Stimulated activated naive CD8-positive, alpha-beta T cell treated with anti-CD3 and anti-CD28 coated beads, Interleukin-15, Interleukin-2, amounts not matched to agents 100 ng/mL and 50 ng/mL, for 24 hours (primary cell): ENCODE results near the gene TIGIT.

Source experiments
- H3K27ac Mint-ChIP-seq: one replicate; pipeline ENCODE4 v1.8.0; 2021; ENCODE audit warnings: mild to moderate bottlenecking, mixed read lengths
- H3K27me3 Mint-ChIP-seq: one replicate; pipeline ENCODE4 v1.8.0; 2021; ENCODE audit warnings: mixed read lengths
- H3K36me3 Mint-ChIP-seq: one replicate; pipeline ENCODE4 v1.8.0; 2021; ENCODE audit warnings: low read depth, mixed read lengths
- H3K4me1 Mint-ChIP-seq: one replicate; pipeline ENCODE4 v1.8.0; 2021; ENCODE audit warnings: low read depth, mixed read lengths
- H3K4me3 Mint-ChIP-seq: one replicate; pipeline ENCODE4 v1.8.0; 2021; ENCODE audit warnings: mild to moderate bottlenecking, mixed read lengths
- H3K9me3 Mint-ChIP-seq: one replicate; pipeline ENCODE4 v1.8.0; 2021; ENCODE audit warnings: mixed read lengths

TIGIT gene

GRCh38 chr3:114329823-114330222, 36.0 kb downstream of the TIGIT start:
- Mint-ChIP-seq H3K4me1 (peaks cover 99% of the 10 kb centered on the region), H3K4me3 (no peak overlapping the region), H3K9me3 (peaks cover 7% of the 10 kb centered on the region), H3K27ac (peak overlapping the region; percentile 99), H3K36me3 (peaks cover 29% of the 10 kb centered on the region), H3K27me3 (no peaks in the 10 kb centered on the region)

GRCh38 chr3:114331007-114331406, 37.2 kb downstream of the TIGIT start:
- Mint-ChIP-seq H3K27me3 (no peaks in the 10 kb centered on the region), H3K9me3 (peaks cover 7% of the 10 kb centered on the region), H3K27ac (peak overlapping the region; percentile 95), H3K4me1 (peaks cover 98% of the 10 kb centered on the region), H3K36me3 (peaks cover 26% of the 10 kb centered on the region), H3K4me3 (no peak overlapping the region)

DNA sequence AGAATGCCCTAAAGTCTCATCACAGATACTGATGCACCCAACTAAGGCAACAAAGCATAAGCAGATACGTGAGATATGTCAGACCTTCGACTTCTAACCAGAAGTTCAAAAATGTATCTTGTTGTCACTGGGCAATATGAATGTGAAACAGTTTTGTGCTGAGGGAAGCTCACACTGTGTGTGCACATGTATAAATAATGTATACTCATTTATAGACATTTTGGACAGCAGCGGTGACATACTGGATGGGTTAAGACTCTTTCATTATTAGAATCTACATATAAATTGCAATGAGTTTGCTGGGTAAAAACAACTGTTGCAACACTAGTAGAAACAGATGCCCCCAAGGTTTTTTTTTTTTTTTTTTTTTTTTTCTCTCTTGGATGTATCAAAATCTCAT, 37.9 kb downstream of the TIGIT start:
- H3K27me3 Mint-ChIP-seq, result no peaks in the 10 kb centered on the region
- H3K4me3 Mint-ChIP-seq, result no peak overlapping the region
- peak overlapping the region; percentile 95 for H3K27ac Mint-ChIP-seq
- H3K36me3 Mint-ChIP-seq, result peaks cover 29% of the 10 kb centered on the region
- H3K9me3 Mint-ChIP-seq, result peaks cover 7% of the 10 kb centered on the region
- peaks cover 98% of the 10 kb centered on the region for H3K4me1 Mint-ChIP-seq

GRCh38 chr3:114332342-114333179, 38.7 kb downstream of the TIGIT start:
- Mint-ChIP-seq H3K27me3 (no peaks in the 10 kb centered on the region), H3K9me3 (peaks cover 7% of the 10 kb centered on the region), H3K4me1 (peaks cover 96% of the 10 kb centered on the region), H3K4me3 (peak overlapping the region; percentile 57), H3K36me3 (peaks cover 35% of the 10 kb centered on the region), H3K27ac (peak overlapping the region; percentile 95)

GRCh38 chr3:114333180-114333922, 39.5 kb downstream of the TIGIT start:
- H3K27ac Mint-ChIP-seq, result peak overlapping the region; percentile 95
- peaks cover 7% of the 10 kb centered on the region for H3K9me3 Mint-ChIP-seq
- no peaks in the 10 kb centered on the region for H3K27me3 Mint-ChIP-seq
- H3K4me3 Mint-ChIP-seq, result peak overlapping the region; percentile 57
- H3K4me1 Mint-ChIP-seq, result peaks cover 94% of the 10 kb centered on the region
- H3K36me3 Mint-ChIP-seq, result peaks cover 35% of the 10 kb centered on the region

GRCh38 chr3:114333923-114334240, 40.1 kb downstream of the TIGIT start:
- Mint-ChIP-seq H3K36me3 (peaks cover 37% of the 10 kb centered on the region), H3K27me3 (no peaks in the 10 kb centered on the region), H3K27ac (peak overlapping the region; percentile 95), H3K9me3 (peaks cover 7% of the 10 kb centered on the region), H3K4me3 (no peak overlapping the region), H3K4me1 (peaks cover 89% of the 10 kb centered on the region)

DNA sequence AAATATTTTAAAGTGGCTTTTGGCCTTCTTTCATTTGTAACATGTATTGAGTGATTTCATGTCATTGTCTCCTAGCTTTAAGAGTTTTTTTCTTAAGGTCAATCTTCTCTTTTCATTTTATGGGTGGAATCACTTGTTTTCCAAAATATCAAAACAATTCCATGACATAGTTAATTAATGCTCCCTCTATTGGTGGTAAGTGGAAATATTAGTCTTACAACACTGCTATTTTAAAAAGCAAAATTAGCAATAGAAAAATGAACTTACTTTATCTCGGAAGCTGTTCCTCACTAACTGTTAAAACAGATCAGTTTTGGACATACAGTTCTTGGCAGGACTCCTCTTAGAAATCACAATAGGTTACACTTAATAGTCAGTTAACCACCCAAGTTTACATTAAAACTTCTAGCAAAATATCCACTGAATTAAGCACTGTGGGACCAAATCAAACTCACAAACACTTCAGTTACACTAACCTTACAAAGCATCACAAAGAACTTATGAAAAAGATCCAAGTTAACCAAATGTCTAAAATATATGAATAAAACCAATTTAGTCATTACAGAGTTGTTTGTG, 42.4 kb downstream of the TIGIT start:
- Mint-ChIP-seq H3K27ac (peak overlapping the region; percentile 91), H3K4me1 (peaks cover 65% of the 10 kb centered on the region), H3K27me3 (no peaks in the 10 kb centered on the region), H3K9me3 (peaks cover 4% of the 10 kb centered on the region), H3K4me3 (no peak overlapping the region), H3K36me3 (peaks cover 33% of the 10 kb centered on the region)

- Mint-ChIP-seq H3K27me3 (no peaks in the 10 kb centered on the region), H3K27ac (peak overlapping the region; percentile 33), H3K36me3 (peaks cover 32% of the 10 kb centered on the region), H3K4me3 (no peak overlapping the region), H3K4me1 (peaks cover 59% of the 10 kb centered on the region), H3K9me3 (peaks cover 4% of the 10 kb centered on the region)
Measured at GRCh38 chr3:114336857-114337256, 43.0 kb downstream of the TIGIT start.

- no peaks in the 10 kb centered on the region for H3K9me3 Mint-ChIP-seq
- H3K27me3 Mint-ChIP-seq, result no peaks in the 10 kb centered on the region
- H3K4me1 Mint-ChIP-seq, result peaks cover 50% of the 10 kb centered on the region
- peaks cover 24% of the 10 kb centered on the region for H3K36me3 Mint-ChIP-seq
- H3K27ac Mint-ChIP-seq, result peak overlapping the region; percentile 50
- H3K4me3 Mint-ChIP-seq, result peak overlapping the region; percentile 24
Measured at GRCh38 chr3:114338651-114339357, 45.0 kb downstream of the TIGIT start.

- Mint-ChIP-seq H3K27ac (no peak overlapping the region), H3K9me3 (no peaks in the 10 kb centered on the region), H3K4me3 (no peak overlapping the region), H3K27me3 (no peaks in the 10 kb centered on the region), H3K4me1 (peaks cover 26% of the 10 kb centered on the region), H3K36me3 (peaks cover 9% of the 10 kb centered on the region)
Measured at GRCh38 chr3:114344492-114344891, 50.7 kb downstream of the TIGIT start.

DNA sequence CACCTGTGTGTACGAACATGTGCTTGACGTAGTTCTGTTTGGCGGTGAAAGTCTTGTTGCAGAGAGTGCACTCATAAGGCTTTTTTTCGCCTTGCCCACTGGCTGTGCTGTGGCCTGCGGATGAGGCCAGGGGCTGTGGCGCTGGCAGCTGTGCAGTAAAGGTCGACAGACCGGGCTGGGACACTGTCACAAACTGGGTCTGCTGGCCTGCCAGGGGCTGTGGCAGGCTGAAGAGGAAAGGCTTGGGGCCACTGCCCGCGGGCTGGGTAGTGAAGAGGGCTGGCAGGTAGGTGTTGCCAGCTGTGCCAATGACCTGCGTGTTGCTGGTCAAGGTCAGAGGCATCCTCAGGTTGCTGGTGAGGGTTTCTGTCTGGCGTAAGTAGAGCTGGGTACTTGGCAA, 56.4 kb downstream of the TIGIT start:
- Mint-ChIP-seq H3K36me3 (peaks cover 17% of the 10 kb centered on the region), H3K9me3 (no peaks in the 10 kb centered on the region), H3K4me1 (peaks cover 8% of the 10 kb centered on the region), H3K27ac (no peak overlapping the region), H3K4me3 (no peak overlapping the region), H3K27me3 (no peaks in the 10 kb centered on the region)

DNA sequence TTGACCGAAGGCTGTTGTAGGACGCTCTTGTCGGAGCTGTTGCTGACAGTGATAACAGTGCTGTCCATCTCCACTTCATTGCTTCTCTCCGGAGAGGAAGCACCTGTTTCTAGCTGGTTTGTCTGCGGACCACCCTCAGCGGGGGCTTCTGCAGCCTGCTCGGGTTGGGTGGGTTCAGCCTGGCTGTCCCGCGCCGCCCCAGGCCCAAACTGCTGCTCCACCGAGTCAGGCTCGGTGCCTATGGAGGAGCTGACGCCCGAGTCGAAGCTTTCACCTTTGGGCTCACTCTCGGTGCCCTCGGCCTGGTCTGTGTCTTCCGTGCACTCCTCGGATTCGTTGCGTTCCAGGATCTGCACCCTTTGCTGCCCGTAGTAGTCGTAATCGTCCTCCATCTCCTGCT, 56.9 kb downstream of the TIGIT start:
- Mint-ChIP-seq H3K27me3 (no peaks in the 10 kb centered on the region), H3K9me3 (no peaks in the 10 kb centered on the region), H3K4me1 (peaks cover 6% of the 10 kb centered on the region), H3K36me3 (peaks cover 17% of the 10 kb centered on the region), H3K4me3 (no peak overlapping the region), H3K27ac (no peak overlapping the region)

DNA sequence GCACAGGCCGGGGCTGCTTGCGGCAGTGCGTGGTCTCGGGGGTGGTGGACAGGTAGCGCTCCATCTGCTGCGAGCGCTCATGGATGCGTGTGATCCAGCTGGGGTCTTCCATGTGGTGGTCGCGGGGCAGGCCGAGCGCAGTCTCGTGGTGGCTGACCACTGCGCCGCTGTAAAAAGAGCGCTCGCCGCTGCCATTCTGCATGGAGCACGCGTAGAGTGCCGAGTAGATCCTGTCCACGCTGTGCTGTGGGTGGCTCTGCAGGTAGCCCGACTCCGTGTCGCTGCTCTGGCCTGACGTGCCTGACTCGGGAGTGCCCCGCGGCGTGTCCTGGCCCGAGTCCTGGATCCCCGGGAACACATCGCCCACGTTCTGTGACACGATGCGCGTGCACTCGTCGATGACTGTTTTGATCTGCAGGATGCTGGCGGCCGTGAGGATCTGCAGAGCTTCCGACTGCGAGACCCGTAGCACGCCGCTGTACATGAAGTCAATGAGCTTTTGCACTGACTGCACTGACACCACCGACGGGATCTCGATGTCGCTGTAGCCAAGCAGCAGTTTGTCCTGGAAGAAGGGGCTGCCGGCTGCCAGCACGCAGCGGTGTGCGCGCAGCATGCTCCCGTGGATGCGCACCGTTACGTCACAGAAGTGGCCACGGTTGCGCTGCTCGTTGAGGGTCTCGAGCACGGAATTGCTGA, 57.4 kb downstream of the TIGIT start:
- Mint-ChIP-seq H3K36me3 (peaks cover 17% of the 10 kb centered on the region), H3K4me3 (no peak overlapping the region), H3K9me3 (no peaks in the 10 kb centered on the region), H3K27ac (no peak overlapping the region), H3K27me3 (no peaks in the 10 kb centered on the region), H3K4me1 (peaks cover under 1% of the 10 kb centered on the region)

GRCh38 chr3:114351822-114352145, 58.0 kb downstream of the TIGIT start:
- Mint-ChIP-seq H3K4me1 (no peaks in the 10 kb centered on the region), H3K27me3 (no peaks in the 10 kb centered on the region), H3K9me3 (no peaks in the 10 kb centered on the region), H3K27ac (no peak overlapping the region), H3K4me3 (no peak overlapping the region), H3K36me3 (peaks cover 17% of the 10 kb centered on the region)
